Measurements from ENCODE around the gene MASP2. TPM values are rescaled to one million over a fixed set of nuclear protein-coding genes. Genes with fewer than 3 reads are reported as not detected.

The MASP2 gene
- total RNA-seq, 1 donor from 2014 or later, result not detected

- H3K4me3 ChIP-seq, result no peak overlapping the region
- no peak for ATAC-seq
- no peak for TF ChIP-seq CTCF (IDR thresholded peaks at IDR 0.05)
- H3K9me3 ChIP-seq, result no peaks in the 10 kb centered on the region
- H3K27ac ChIP-seq, result no peak overlapping the region
- DNase-seq, result no peak
- no peaks in the 10 kb centered on the region for H3K27me3 ChIP-seq (ENCODE audit: low read depth)
- H3K4me1 ChIP-seq, result no peaks in the 10 kb centered on the region
- intact Hi-C loops (cut with DNase I), result no loop called here
- peaks cover 68% of the 10 kb centered on the region for H3K36me3 ChIP-seq
Measured at GRCh38 chr1:11028018-11028417, 19.0 kb downstream of the MASP2 start.

GRCh38 chr1:11027316-11027715, 19.7 kb downstream of the MASP2 start:
- TF ChIP-seq CTCF (IDR thresholded peaks at IDR 0.05), result no peak
- Histone ChIP-seq H3K27ac (no peak overlapping the region), H3K4me3 (no peak overlapping the region), H3K9me3 (no peaks in the 10 kb centered on the region), H3K36me3 (peaks cover 75% of the 10 kb centered on the region), H3K27me3 (ENCODE audit: low read depth) (no peaks in the 10 kb centered on the region), H3K4me1 (no peaks in the 10 kb centered on the region)
- DNase-seq (no peak), ATAC-seq (no peak)
- intact Hi-C loops (cut with DNase I), result no loop called here

- intact Hi-C loops (cut with DNase I), result no loop called here
- H3K9me3 ChIP-seq, result no peaks in the 10 kb centered on the region
- no peak for ATAC-seq
- H3K4me1 ChIP-seq, result no peaks in the 10 kb centered on the region
- H3K27me3 ChIP-seq (ENCODE audit: low read depth), result no peaks in the 10 kb centered on the region
- no peak for DNase-seq
- no peak overlapping the region for H3K4me3 ChIP-seq
- H3K27ac ChIP-seq, result no peak overlapping the region
- peaks cover 79% of the 10 kb centered on the region for H3K36me3 ChIP-seq
- no peak for TF ChIP-seq CTCF (IDR thresholded peaks at IDR 0.05)
Measured at GRCh38 chr1:11026903-11027302, 20.1 kb downstream of the MASP2 start.

- no peaks in the 10 kb centered on the region for H3K4me1 ChIP-seq
- DNase-seq (no peak), ATAC-seq (no peak)
- TF ChIP-seq CTCF (IDR thresholded peaks at IDR 0.05), result no peak
- no peak overlapping the region for H3K4me3 ChIP-seq
- intact Hi-C loops (cut with DNase I), result no loop called here
- H3K27me3 ChIP-seq (ENCODE audit: low read depth), result no peaks in the 10 kb centered on the region
- H3K9me3 ChIP-seq, result no peaks in the 10 kb centered on the region
- no peak overlapping the region for H3K27ac ChIP-seq
- H3K36me3 ChIP-seq, result peaks cover 87% of the 10 kb centered on the region
Measured at GRCh38 chr1:11026052-11026451, 21.0 kb downstream of the MASP2 start.

- Histone ChIP-seq H3K27ac (no peak overlapping the region), H3K27me3 (ENCODE audit: low read depth) (no peaks in the 10 kb centered on the region), H3K36me3 (peaks cover 87% of the 10 kb centered on the region), H3K4me3 (no peak overlapping the region), H3K9me3 (no peaks in the 10 kb centered on the region), H3K4me1 (no peaks in the 10 kb centered on the region)
- intact Hi-C loops (cut with DNase I), result no loop called here
- DNase-seq (no peak), ATAC-seq (no peak)
- no peak for TF ChIP-seq CTCF (IDR thresholded peaks at IDR 0.05)
Measured at GRCh38 chr1:11025618-11026017, 21.4 kb downstream of the MASP2 start.

- no peak for TF ChIP-seq CTCF (IDR thresholded peaks at IDR 0.05)
- intact Hi-C loops (cut with DNase I), result no loop called here
- Histone ChIP-seq H3K4me1 (no peaks in the 10 kb centered on the region), H3K36me3 (peaks cover 87% of the 10 kb centered on the region), H3K27ac (no peak overlapping the region), H3K4me3 (no peak overlapping the region), H3K27me3 (ENCODE audit: low read depth) (no peaks in the 10 kb centered on the region), H3K9me3 (no peaks in the 10 kb centered on the region)
- ATAC-seq, result no peak
- DNase-seq, result no peak
Measured at GRCh38 chr1:11024874-11025203, 22.2 kb downstream of the MASP2 start.

Data from lower lobe of right lung (tissue), 2 donors.